DND-41 (cell line): ENCODE results near the gene C10orf88.

ENCODE experiments used
- CTCF ChIP-seq: IDR thresholded peaks from 2 replicates; pipeline ENCODE4 v1.5.1; 2012; ENCODE audit warnings: borderline replicate concordance, low read length, moderate library complexity, mild to moderate bottlenecking; ENCODE audit not compliant: poor library complexity, severe bottlenecking; ENCODE audit errors: extremely low read depth
- EZH2 ChIP-seq: IDR thresholded peaks from 3 replicates; pipeline ENCODE4 v1.6.1; 2012; ENCODE audit warnings: borderline replicate concordance, low read depth, mild to moderate bottlenecking, moderate library complexity, low read length, inconsistent platforms; ENCODE audit not compliant: severe bottlenecking

GRCh38 chr10:122962405-122962804 lies 8.4 kb upstream of the C10orf88 start:
- TF ChIP-seq CTCF (no peak), EZH2 (no peak)
